Measurements from ENCODE around the gene OLFM1. TPM values are rescaled to one million over a fixed set of nuclear protein-coding genes. Genes with fewer than 3 reads are reported as not detected.

OLFM1 gene
- 0.25 to 0.46 TPM (median 0.37 TPM) in 3 replicates for polyA plus RNA-seq
- polyA plus RNA-seq (2011; ENCODE audit: low read depth), result 0.86 TPM
- 0.55 and 0.71 TPM in 2 replicates for polyA plus RNA-seq (2011; cell fraction: cytosol; rRNA removed)
- 0.52 and 0.87 TPM in 2 replicates for polyA plus RNA-seq (2011; cell fraction: nucleus; rRNA removed)
- 0.14 and 0.68 TPM in 2 replicates for polyA plus RNA-seq (2012; ENCODE audit: low replicate concordance)
- 0.16 to 0.56 TPM (median 0.22 TPM) in 3 replicates for polyA minus RNA-seq
- 1.7 TPM for polyA minus RNA-seq (2011; cell fraction: cytosol; rRNA and poly(A)+ RNA removed)
- polyA minus RNA-seq (2011; cell fraction: nucleus; rRNA and poly(A)+ RNA removed), result 1.2 and 1.6 TPM in 2 replicates

DNA sequence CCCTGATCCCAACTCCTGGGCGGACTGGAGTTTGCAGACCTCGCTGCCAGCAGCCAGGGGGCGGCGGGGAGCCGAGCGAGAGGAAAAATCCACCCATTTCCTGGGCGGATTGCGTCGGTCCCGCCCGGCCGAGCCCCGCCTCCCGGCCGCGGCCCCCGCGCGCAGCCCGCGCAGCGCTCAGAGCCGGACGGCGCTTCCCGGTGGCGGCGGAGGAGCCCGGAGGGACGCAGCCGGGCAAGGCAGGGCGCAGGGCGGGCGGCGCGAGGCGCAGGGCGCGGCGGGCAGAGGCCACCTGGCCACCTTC lies at the start of gene OLFM1:
OLFM1 (plus strand) TSS at position 180 of the 304 bp plus-strand sequence. CDS start 322 bp downstream, outside the sequence.
- no peak for FAIRE-seq
- Histone ChIP-seq H3K9me3 (ENCODE audit: control insufficient read depth, low read depth, low read length) (no peaks in the 10 kb centered on the region), H2AFZ (ENCODE audit: control insufficient read depth, low read length) (no peak within 1 kb of the TSS), H3K36me3 (ENCODE audit: control insufficient read depth in 2 of 2, extremely low read depth in 1 of 2, insufficient read depth in 2 of 2, low read length in 2 of 2) (no peaks in the 10 kb centered on the region), H3K9me1 (ENCODE audit: control insufficient read depth, extremely low read depth, insufficient read depth, low read length) (no peaks in the 10 kb centered on the region), H3K9ac (ENCODE audit: control insufficient read depth, extremely low read depth, insufficient read depth, low read length) (no peak within 1 kb of the TSS), H3K27me3 (ENCODE audit: control insufficient read depth, extremely low read depth, insufficient read depth, low read length) (peaks cover 68% of the 10 kb centered on the region), H3K4me2 (ENCODE audit: control insufficient read depth, extremely low read depth, insufficient read depth, low read depth, low read length) (peak within 1 kb of the TSS; percentile 71), H3K4me3 (ENCODE audit: control insufficient read depth in 2 of 3, extremely low read depth in 1 of 3, insufficient read depth in 2 of 3, low read depth in 1 of 3, low read length in 3 of 3) (peak within 1 kb of the TSS in 2 of 3 experiments; percentile 13 to 59), H3K4me1 (ENCODE audit: control insufficient read depth, extremely low read depth, insufficient read depth, low read length) (peaks cover 4% of the 10 kb centered on the region), H3K27ac (ENCODE audit: control insufficient read depth, insufficient read depth, low read length) (no peak within 1 kb of the TSS), H3K79me2 (ENCODE audit: control insufficient read depth, insufficient read depth, low read length) (no peaks in the 10 kb centered on the region), H4K20me1 (ENCODE audit: control insufficient read depth, extremely low read depth, insufficient read depth, low read length) (no peaks in the 10 kb centered on the region)
- no peak for TF ChIP-seq EZH2 (IDR thresholded peaks at IDR 0.05; ENCODE audit: low read length)
- TF ChIP-seq, protein P1, sequence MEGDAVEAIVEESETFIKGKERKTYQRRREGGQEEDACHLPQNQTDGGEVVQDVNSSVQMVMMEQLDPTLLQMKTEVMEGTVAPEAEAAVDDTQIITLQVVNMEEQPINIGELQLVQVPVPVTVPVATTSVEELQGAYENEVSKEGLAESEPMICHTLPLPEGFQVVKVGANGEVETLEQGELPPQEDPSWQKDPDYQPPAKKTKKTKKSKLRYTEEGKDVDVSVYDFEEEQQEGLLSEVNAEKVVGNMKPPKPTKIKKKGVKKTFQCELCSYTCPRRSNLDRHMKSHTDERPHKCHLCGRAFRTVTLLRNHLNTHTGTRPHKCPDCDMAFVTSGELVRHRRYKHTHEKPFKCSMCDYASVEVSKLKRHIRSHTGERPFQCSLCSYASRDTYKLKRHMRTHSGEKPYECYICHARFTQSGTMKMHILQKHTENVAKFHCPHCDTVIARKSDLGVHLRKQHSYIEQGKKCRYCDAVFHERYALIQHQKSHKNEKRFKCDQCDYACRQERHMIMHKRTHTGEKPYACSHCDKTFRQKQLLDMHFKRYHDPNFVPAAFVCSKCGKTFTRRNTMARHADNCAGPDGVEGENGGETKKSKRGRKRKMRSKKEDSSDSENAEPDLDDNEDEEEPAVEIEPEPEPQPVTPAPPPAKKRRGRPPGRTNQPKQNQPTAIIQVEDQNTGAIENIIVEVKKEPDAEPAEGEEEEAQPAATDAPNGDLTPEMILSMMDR (optimal IDR thresholded peaks at IDR 0.05 in 1 of 3, IDR thresholded peaks at IDR 0.05 in 1 of 3, conservative IDR thresholded peaks at IDR 0.05 in 1 of 3; ENCODE audit: extremely low read depth in 1 of 3, insufficient read depth in 2 of 3, low read length in 3 of 3), result peak in 2 of 3 experiments; percentile 72 to 85
- dilution Hi-C loops (cut with MboI; ENCODE audit: extremely low pct_ligation_motif_present, low sequenced_read_pairs), result no loop called here
- DNase-seq (ENCODE audit: low read depth, low spot score), result no peak

DNA sequence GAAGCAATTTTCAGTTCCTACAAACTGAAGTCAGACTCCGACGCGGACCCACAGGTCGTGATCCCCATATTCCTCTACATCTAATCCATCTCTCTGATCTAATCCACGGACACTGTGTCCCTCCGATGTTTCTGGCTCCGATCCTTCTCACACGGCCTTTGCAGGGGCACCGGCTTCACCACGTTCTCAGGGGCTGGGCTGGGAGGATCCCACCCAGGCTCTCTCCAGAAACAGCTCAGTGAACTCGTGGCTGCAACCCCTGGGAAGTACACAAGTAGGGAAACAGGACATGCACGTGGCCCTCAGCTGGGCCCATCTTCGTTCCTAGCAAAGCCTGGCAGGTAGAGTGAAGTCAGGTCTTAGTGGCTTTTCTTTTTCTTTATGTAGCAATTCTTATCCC lies 49.1 kb upstream of the OLFM1 start:
- H3K4me2 ChIP-seq (ENCODE audit: control insufficient read depth, extremely low read depth, insufficient read depth, low read depth, low read length), result no peak overlapping the region
- H4K20me1 ChIP-seq (ENCODE audit: control insufficient read depth, extremely low read depth, insufficient read depth, low read length), result no peaks in the 10 kb centered on the region
- dilution Hi-C loops (cut with MboI; ENCODE audit: extremely low pct_ligation_motif_present, low sequenced_read_pairs), result no loop called here
- no peak overlapping the region for H3K9ac ChIP-seq (ENCODE audit: control insufficient read depth, extremely low read depth, insufficient read depth, low read length)
- H3K4me3 ChIP-seq (ENCODE audit: control insufficient read depth in 2 of 3, extremely low read depth in 1 of 3, insufficient read depth in 2 of 3, low read depth in 1 of 3, low read length in 3 of 3), result no peak overlapping the region
- DNase-seq (ENCODE audit: low read depth, low spot score) (no peak), FAIRE-seq (no peak)
- H3K36me3 ChIP-seq (ENCODE audit: control insufficient read depth in 2 of 2, extremely low read depth in 1 of 2, insufficient read depth in 2 of 2, low read length in 2 of 2), result no peaks in the 10 kb centered on the region
- TF ChIP-seq EZH2 (IDR thresholded peaks at IDR 0.05; ENCODE audit: low read length), result no peak
- TF ChIP-seq, protein P1 (optimal IDR thresholded peaks at IDR 0.05 in 1 of 3, IDR thresholded peaks at IDR 0.05 in 1 of 3, conservative IDR thresholded peaks at IDR 0.05 in 1 of 3; ENCODE audit: extremely low read depth in 1 of 3, insufficient read depth in 2 of 3, low read length in 3 of 3), result no peak
- no peak overlapping the region for H3K27ac ChIP-seq (ENCODE audit: control insufficient read depth, insufficient read depth, low read length)
- no peak overlapping the region for H2AFZ ChIP-seq (ENCODE audit: control insufficient read depth, low read length)
- no peaks in the 10 kb centered on the region for H3K9me3 ChIP-seq (ENCODE audit: control insufficient read depth, low read depth, low read length)
- no peaks in the 10 kb centered on the region for H3K79me2 ChIP-seq (ENCODE audit: control insufficient read depth, insufficient read depth, low read length)
- no peaks in the 10 kb centered on the region for H3K4me1 ChIP-seq (ENCODE audit: control insufficient read depth, extremely low read depth, insufficient read depth, low read length)
- H3K9me1 ChIP-seq (ENCODE audit: control insufficient read depth, extremely low read depth, insufficient read depth, low read length), result no peaks in the 10 kb centered on the region
- peaks cover 7% of the 10 kb centered on the region for H3K27me3 ChIP-seq (ENCODE audit: control insufficient read depth, extremely low read depth, insufficient read depth, low read length)

Data from keratinocyte (primary cell).